ENCODE measurements around the gene PTPRN2.

GRCh38 chr7:158310924-158311666 lies 276.5 kb downstream of the PTPRN2 start:
- TF ChIP-seq POLR2A (IDR thresholded peaks at IDR 0.05; ENCODE audit: extremely low read depth, insufficient read length), result no peak
- no peak for TF ChIP-seq CTCF (IDR thresholded peaks at IDR 0.05; ENCODE audit: low read depth, low read length)
- TF ChIP-seq MAX (IDR thresholded peaks at IDR 0.05; ENCODE audit: low read depth, low read length), result no peak
